Measurements from ENCODE around the gene BTBD18. TPM values are rescaled to one million over a fixed set of nuclear protein-coding genes. Genes with fewer than 3 reads are reported as not detected.

Gene BTBD18
- total and polyA plus RNA-seq, 2 of the 13 experiments (the other 11 are each of a cell fraction or from before 2014, with no cell fraction given) = not detected

DNA sequence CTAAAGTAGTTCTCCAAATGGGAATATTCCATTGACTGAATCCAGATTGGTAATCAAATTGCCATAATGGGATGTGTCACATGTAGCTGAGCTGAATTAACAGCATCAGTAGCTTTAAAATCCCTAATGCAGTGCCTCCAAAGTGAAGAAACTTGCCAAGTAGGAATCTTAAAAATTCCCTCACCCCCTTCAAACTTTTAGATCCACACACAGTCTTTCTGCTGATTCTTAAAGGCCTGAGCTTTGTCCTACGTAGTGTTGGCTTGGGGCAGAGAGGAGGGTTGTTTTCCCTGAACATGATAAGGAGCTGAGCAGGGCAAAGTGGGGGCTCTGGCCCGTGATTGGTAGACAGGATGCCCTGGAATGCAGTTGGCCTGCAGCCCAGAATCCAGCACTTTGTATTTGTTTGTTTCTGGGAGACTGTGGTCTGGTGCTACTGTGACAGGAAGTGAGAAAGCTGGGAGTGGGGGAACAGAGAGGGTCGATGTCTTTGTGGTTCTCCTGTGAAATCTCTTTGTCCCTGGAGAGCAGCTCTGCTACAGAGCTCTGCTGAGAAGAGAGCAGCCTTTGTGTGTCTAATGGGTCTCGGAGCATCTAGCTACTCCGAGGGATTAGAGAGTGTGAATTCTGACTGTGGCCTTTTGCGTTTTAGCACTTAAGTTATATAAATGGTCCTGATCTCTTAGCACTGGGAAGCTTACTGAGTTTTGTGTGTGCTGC is 26.9 kb upstream of the BTBD18 start (continued):
- no peak for TF ChIP-seq STAT5B (CRISPR knock-in tag; IDR thresholded peaks at IDR 0.05)
- TF ChIP-seq SRF (IDR thresholded peaks at IDR 0.05; ENCODE audit: low read depth, low read length) = no peak
- TF ChIP-seq, protein P1, sequence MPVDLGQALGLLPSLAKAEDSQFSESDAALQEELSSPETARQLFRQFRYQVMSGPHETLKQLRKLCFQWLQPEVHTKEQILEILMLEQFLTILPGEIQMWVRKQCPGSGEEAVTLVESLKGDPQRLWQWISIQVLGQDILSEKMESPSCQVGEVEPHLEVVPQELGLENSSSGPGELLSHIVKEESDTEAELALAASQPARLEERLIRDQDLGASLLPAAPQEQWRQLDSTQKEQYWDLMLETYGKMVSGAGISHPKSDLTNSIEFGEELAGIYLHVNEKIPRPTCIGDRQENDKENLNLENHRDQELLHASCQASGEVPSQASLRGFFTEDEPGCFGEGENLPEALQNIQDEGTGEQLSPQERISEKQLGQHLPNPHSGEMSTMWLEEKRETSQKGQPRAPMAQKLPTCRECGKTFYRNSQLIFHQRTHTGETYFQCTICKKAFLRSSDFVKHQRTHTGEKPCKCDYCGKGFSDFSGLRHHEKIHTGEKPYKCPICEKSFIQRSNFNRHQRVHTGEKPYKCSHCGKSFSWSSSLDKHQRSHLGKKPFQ (CRISPR knock-in tag; IDR thresholded peaks at IDR 0.05; ENCODE audit: insufficient replicate concordance) = peak; percentile 91
- TF ChIP-seq ARID2 (CRISPR knock-in tag; IDR thresholded peaks at IDR 0.05; ENCODE audit: borderline replicate concordance) = no peak
- no peak for TF ChIP-seq MTF2 (CRISPR knock-in tag; IDR thresholded peaks at IDR 0.05; ENCODE audit: borderline replicate concordance)
- peak; percentile 66 for TF ChIP-seq ZFP1 (CRISPR knock-in tag; IDR thresholded peaks at IDR 0.05)
- TF ChIP-seq KDM4B (CRISPR knock-in tag; IDR thresholded peaks at IDR 0.05) = peak; percentile 55; the same call in 1 of the 2 replicates
- TF ChIP-seq ZNF17 (CRISPR knock-in tag; IDR thresholded peaks at IDR 0.05) = no peak
- TF ChIP-seq NCOA2 (CRISPR knock-in tag; IDR thresholded peaks at IDR 0.05) = peak; percentile 92
- TF ChIP-seq, protein P2, sequence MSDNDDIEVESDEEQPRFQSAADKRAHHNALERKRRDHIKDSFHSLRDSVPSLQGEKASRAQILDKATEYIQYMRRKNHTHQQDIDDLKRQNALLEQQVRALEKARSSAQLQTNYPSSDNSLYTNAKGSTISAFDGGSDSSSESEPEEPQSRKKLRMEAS (IDR thresholded peaks at IDR 0.05) = no peak
- peak; percentile 79; the same call in 1 of the 2 replicates for TF ChIP-seq HMG20B (CRISPR knock-in tag; conservative IDR thresholded peaks at IDR 0.05)
- TF ChIP-seq ZNF775 (CRISPR knock-in tag; IDR thresholded peaks at IDR 0.05; ENCODE audit: borderline replicate concordance) = no peak
- no peak for TF ChIP-seq CAMTA2 (CRISPR knock-in tag; IDR thresholded peaks at IDR 0.05; ENCODE audit: borderline replicate concordance)
- peak; percentile 77 for TF ChIP-seq SKI (IDR thresholded peaks at IDR 0.05; ENCODE audit: partially characterized antibody)
- TF ChIP-seq ZNF230 (CRISPR knock-in tag; IDR thresholded peaks at IDR 0.05) = no peak
- TF ChIP-seq TMF1 (CRISPR knock-in tag; IDR thresholded peaks at IDR 0.05; ENCODE audit: low read depth) = no peak
- TF ChIP-seq, protein P3, sequence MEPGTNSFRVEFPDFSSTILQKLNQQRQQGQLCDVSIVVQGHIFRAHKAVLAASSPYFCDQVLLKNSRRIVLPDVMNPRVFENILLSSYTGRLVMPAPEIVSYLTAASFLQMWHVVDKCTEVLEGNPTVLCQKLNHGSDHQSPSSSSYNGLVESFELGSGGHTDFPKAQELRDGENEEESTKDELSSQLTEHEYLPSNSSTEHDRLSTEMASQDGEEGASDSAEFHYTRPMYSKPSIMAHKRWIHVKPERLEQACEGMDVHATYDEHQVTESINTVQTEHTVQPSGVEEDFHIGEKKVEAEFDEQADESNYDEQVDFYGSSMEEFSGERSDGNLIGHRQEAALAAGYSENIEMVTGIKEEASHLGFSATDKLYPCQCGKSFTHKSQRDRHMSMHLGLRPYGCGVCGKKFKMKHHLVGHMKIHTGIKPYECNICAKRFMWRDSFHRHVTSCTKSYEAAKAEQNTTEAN (CRISPR knock-in tag; conservative IDR thresholded peaks at IDR 0.05) = no peak
- TF ChIP-seq EEA1 (CRISPR knock-in tag; IDR thresholded peaks at IDR 0.05; ENCODE audit: borderline replicate concordance) = no peak
- peak; percentile 72 for TF ChIP-seq IRF2 (CRISPR knock-in tag; IDR thresholded peaks at IDR 0.05)
- peak; percentile 36; the same call in 1 of the 2 replicates for TF ChIP-seq ZNF652 (CRISPR knock-in tag; IDR thresholded peaks at IDR 0.05; ENCODE audit: borderline replicate concordance, low read depth)
- TF ChIP-seq DR1 (CRISPR knock-in tag; IDR thresholded peaks at IDR 0.05) = no peak
- TF ChIP-seq ZNF605 (CRISPR knock-in tag; IDR thresholded peaks at IDR 0.05) = peak; percentile 45; the same call in 1 of the 2 replicates
- no peak for TF ChIP-seq GLI4 (CRISPR knock-in tag; IDR thresholded peaks at IDR 0.05; ENCODE audit: borderline replicate concordance)
- no peak; the same call in 1 of the 2 replicates for TF ChIP-seq PPARG (CRISPR knock-in tag; conservative IDR thresholded peaks at IDR 0.05)
- no peak for TF ChIP-seq ZBTB42 (CRISPR knock-in tag; IDR thresholded peaks at IDR 0.05)
- 0 out of 2 replicates have a peak, but pooled peaks have one; percentile 74 for TF ChIP-seq ZNF788 (CRISPR knock-in tag; IDR thresholded peaks at IDR 0.05; ENCODE audit: borderline replicate concordance)
- TF ChIP-seq DNMT3B (CRISPR knock-in tag; conservative IDR thresholded peaks at IDR 0.05) = no peak; the same call in 1 of the 2 replicates
- TF ChIP-seq MATR3 (CRISPR knock-in tag; IDR thresholded peaks at IDR 0.05) = no peak
- TF ChIP-seq ZNF510 (CRISPR knock-in tag; IDR thresholded peaks at IDR 0.05; ENCODE audit: low read depth) = no peak

Measured in HepG2 (cell line).